Kidney tubule cell (primary cell): Measurements from ENCODE around the gene PGA5.

Source experiments
- DNase-seq: peaks from one replicate; pipeline ENCODE4 v3.0.0-alpha.2; 2018; ENCODE audit warnings: low spot score

Gene PGA5

GRCh38 chr11:61267437-61267841 is 26.5 kb downstream of the PGA5 start:
- DNase-seq, result no peak

DNA sequence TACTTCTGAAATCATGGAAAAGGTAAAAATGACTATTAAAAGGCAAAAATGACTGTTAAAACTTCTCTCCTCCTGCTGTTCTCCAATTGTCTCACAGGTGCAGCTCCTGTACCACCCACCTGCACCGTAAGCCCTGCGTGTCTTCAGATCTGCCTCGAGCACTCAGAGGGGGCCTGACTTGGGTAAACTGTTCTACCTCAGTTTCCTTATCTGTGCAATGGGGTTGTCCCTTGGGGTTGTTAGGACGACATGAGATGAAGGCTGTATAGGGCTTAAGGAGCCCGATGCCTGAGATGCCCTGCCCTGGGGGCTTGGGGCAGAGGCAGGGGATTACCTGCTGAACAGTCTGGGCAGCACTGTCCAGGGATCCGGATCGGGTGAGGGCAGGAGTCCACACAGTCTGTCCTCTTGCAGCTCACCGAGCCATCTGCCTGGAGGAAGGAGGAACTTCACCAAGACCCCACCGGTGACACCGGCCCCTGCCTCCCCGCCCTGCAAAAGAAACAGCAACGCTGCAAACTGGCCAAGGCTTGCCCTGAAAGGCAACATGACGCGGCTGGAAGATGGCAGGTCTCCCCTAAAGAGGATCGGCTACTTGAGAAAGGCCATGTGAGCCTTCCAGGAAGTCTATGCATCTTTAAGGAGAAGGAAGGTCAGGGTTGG is 27.7 kb downstream of the PGA5 start:
- DNase-seq, result no peak

GRCh38 chr11:61270354-61271076 is 29.5 kb downstream of the PGA5 start:
- peak; percentile 40 for DNase-seq

GRCh38 chr11:61272731-61273130 is 31.8 kb downstream of the PGA5 start:
- DNase-seq, result no peak

GRCh38 chr11:61273178-61274078 is 32.5 kb downstream of the PGA5 start:
- DNase-seq, result peak; percentile 29

DNA sequence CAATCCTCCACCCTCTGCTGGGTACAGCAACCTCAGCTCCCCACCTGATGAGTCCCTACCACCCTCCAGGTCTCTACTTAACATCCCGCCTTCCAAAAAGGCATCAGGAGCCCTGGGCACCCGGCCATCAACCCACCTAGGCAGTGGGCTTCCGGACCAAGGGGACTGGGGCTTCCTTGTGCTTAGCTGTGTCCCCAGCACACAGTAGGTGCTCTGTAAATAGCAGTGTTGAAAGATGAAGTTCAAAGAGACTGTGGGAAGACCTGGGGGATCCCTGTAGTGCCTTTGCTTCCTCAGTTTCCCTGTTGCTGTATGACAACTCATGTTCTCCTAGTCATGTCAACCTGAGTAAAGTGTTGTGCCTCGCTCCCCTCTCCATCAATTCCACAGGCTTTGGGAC is 33.1 kb downstream of the PGA5 start:
- no peak for DNase-seq

GRCh38 chr11:61275191-61275590 is 34.2 kb downstream of the PGA5 start:
- DNase-seq, result no peak

DNA sequence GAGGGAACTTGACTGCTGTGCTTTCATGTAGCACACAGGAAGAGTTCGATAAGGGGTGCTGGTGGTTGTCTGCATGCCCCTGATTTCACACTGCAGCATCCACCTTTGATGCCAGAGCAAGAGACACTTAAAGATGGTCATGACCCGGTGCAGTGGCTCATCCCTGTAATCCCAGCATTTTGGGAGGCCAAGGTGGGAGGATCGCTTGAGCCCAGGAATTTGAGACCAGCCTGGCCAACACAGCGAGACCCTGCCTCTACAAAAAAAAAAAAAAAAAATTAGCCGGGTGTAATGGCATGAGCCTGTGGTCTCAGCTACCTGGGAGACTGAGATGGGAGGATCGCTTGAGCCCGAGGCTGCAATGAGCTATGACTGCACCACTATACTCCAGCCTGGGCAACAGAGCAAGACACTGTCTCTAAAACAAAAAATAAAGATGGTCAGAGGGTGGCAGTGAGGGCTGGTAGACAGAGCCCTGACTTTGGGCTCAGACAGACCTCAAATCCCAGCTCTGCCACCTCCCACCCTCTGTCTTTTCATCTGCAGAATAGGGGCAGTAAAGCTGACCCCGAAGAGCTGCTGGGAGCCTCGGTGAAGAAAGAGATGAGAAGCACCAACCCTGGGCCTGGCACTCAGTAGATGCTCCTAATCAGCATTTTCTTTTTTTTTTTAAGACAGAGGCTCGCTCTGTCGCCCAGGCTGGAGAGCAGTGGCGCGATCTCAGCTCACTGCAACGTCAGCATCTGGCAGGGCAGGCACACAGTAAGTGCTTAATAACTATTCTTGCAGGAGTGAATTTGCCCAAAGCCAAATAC is 36.4 kb downstream of the PGA5 start:
- no peak for DNase-seq

DNA sequence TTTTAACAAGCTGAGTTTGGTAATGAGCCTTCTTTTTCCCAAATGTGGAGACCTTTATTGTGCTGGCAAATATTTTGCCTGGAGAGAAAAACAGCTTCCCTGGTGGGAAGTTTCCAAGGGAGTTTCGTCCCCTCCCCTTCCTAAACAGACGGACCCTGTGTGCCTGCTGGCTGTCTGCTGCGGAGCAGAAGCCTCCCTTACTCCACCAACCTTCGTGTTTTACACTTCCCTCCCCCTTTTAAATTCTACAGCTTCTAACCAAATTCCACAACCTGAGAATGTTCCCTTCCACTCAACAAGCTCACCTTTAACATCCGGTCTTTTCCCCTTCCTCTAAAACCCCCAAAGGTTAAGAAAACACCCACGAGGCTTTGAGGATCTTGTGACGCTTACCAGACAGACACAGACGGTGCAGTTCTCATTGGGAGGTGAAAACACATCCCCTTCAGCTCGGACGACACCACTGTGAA is 37.1 kb downstream of the PGA5 start:
- DNase-seq, result no peak

- peak; percentile 13 for DNase-seq
Observed at GRCh38 chr11:61279934-61280659, 39.1 kb downstream of the PGA5 start.

GRCh38 chr11:61280883-61281580 is 40.1 kb downstream of the PGA5 start:
- DNase-seq, result no peak

DNA sequence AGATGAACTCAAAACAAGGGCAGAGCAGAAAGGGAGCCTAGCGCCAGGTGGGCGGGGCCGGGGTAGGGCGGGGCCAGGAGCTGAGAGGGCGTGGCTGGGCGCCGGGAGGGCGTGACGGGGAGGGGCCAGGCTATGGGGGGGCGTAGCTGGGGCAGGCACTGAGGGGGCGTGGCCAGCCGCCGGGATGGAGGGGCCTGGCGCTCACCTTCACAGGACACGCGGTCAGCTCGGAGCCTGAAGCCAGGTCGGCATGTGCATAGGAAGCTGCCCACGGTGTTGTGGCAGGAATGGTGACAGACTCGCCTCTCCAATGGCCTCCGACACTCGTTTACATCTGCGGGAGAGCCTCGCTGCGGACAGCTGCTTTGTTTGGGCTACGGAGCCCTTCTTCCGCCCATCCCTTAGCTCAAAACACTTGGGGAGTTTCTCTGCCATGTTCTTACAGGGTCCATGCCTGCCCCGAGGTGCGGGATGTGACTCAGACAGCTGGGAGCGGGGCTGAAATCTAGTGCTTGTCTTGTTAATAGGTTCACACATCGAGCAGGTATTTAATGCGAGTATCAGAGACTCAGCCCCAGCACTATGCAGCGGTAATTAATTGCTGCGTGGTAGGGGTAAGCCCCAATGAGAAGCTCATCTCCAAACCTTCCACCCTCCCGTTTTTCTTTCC is 40.7 kb downstream of the PGA5 start:
- DNase-seq, result no peak

- no peak for DNase-seq
Observed at GRCh38 chr11:61283613-61284012, 42.6 kb downstream of the PGA5 start.

DNA sequence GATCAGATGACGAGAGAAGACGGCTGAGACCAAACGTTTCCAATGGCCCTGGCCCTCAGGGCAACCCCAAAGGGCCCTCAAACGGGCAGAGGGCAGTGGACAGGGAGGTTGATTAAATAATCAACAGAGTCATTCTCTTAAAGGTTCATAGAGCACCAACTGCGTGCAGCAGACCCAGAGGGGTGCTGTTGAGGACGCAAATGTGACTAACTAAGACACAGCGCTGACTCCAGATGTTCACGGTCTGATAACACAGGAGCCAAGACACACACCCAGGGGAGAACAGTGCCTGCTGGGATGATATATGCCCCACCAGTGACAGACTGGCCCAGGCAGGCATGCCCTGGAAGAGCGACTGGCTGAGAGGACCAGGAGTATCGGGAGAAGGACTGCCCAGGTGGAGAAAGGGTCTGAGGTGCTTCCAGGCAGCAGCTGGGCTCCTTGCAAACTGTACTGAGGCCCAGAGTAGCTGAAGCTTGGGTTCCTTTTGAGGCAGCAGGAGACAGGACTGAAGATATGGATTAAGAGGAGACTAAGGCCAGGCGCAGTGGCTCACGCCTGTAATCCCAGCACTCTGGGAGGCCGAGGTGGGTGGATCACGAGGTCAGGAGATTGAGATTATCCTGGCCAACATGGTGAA is 46.5 kb downstream of the PGA5 start:
- DNase-seq, result peak; percentile 25

DNA sequence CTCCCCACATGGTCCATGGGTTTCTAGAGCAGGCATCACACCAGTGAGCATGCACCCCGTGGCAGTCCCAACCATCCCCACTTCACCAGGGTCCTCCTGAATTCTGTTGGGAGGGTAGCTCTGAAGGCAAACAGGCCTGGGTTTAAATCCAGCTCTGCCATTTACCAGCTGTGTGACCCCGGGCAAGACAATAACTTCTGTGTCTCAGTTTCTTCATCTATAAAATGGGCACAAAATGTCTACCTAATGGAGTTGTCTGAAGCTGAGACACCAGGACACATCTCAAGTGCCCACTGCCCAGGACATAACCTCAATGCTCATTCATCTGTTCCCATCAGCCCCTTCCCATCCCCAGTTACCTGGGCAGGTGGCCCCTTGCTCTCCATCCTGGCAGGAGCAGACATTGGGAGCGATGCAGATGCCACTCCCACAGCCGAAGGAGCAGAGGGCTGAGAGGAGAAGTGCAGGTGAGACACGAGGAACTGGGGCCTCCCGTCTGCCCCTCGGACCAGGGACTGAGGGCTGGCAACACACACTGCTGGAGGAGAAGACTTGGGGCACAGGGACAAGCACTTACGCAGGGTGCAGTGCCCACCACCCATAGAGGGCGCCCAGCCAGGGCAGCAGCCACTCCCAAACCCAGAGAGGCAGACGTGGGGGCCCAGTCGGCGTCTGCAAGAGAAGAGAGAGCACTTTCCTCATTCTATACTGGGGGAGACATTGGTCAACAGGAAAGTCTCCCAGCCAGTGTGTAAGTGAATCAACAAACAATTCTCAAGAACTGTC is 50.1 kb downstream of the PGA5 start:
- DNase-seq, result no peak

DNA sequence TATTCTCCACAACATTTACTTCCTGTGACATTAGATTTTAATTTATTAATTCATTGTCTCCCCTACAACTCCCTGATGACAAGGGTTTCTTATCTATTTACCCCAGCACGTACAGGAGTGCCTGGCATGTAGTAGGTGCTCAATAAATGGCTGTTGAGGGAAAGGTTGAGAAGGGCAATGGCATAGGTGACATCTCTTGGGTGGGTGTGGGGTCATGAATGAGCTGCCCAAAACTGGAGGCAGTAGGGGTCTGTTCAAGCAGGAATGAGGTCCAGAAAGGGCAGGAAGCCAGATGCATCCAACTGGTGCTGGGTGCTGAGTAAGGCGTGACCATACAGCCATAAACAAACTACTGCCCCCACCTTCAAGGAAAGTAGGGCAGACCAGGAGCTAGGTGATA is 51.4 kb downstream of the PGA5 start:
- DNase-seq, result no peak

DNA sequence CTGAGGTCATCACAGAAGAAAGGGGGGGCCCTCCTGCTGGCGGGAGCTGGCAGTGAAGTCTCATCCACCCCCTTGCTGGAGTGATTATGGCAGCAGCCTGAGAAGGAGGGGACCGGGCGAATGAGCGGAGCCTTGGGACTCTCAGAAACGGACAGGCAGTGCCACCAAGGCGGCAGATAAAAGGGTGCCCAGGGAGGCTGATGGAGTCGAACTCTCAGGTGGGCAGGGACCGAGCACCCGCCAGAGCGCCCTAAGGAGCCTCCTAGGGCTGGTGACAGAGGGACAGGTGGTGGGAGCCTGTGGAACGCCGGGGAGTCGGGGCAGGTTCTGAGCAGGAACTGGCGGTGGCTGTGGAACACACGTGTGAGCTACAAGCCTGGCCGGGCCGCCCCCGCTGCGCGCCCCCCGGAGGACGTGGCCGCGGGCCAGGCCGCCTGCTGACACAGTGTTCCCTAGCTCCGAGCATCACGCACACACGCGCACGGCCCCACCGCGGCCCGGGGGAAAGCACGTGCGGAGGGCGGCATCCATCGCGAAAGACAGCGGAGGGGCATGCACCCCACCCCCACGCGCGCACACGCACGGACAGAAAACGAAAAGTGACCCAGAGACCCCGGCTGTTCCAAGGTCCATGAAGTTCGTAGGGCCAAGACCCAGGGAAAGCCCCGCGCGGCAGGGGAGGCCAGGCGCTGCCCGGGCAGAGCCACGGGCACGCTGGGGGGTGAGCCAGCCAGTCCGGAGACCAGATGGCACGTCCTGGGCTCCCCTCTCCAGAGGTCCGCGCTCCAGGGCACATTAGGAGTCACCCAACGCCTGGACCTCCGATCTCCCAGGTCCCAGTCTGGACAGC is 53.1 kb downstream of the PGA5 start:
- peak; percentile 23 for DNase-seq
